ENCODE data around the gene MRPL22.

DNA sequence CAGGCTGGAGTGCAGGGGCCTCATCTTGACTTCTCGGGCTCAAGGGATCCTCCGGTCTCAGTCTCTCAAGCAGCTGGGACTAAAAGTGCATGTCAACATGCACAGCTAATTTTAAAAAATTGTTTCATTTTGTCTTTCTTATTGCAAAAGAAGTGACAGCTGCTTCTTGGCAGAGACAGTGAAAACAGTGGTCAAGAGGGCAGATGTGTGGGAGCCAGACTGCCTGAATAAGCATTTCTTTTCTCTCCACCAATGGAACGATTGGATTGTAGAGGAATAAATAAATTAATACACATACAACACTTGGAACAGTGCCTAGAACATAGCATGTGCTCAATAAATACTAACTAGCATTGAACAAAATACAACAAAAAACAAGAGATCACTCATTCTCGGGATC is 45.3 kb downstream of the MRPL22 start:
- TF ChIP-seq CTCF (IDR thresholded peaks at IDR 0.05) (no peak), POLR2AphosphoS5 (IDR thresholded peaks at IDR 0.05; ENCODE audit: low read depth, low read length) (no peak), NRF1 (IDR thresholded peaks at IDR 0.05; ENCODE audit: low read depth, low read length) (no peak), FOXJ3 (CRISPR knock-in tag; IDR thresholded peaks at IDR 0.05) (no peak), USF1 (IDR thresholded peaks at IDR 0.05; ENCODE audit: borderline replicate concordance, low read depth) (no peak)
- TF ChIP-seq, protein P1, sequence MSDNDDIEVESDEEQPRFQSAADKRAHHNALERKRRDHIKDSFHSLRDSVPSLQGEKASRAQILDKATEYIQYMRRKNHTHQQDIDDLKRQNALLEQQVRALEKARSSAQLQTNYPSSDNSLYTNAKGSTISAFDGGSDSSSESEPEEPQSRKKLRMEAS (IDR thresholded peaks at IDR 0.05; ENCODE audit: low read depth) = no peak
- TF ChIP-seq, protein P2, sequence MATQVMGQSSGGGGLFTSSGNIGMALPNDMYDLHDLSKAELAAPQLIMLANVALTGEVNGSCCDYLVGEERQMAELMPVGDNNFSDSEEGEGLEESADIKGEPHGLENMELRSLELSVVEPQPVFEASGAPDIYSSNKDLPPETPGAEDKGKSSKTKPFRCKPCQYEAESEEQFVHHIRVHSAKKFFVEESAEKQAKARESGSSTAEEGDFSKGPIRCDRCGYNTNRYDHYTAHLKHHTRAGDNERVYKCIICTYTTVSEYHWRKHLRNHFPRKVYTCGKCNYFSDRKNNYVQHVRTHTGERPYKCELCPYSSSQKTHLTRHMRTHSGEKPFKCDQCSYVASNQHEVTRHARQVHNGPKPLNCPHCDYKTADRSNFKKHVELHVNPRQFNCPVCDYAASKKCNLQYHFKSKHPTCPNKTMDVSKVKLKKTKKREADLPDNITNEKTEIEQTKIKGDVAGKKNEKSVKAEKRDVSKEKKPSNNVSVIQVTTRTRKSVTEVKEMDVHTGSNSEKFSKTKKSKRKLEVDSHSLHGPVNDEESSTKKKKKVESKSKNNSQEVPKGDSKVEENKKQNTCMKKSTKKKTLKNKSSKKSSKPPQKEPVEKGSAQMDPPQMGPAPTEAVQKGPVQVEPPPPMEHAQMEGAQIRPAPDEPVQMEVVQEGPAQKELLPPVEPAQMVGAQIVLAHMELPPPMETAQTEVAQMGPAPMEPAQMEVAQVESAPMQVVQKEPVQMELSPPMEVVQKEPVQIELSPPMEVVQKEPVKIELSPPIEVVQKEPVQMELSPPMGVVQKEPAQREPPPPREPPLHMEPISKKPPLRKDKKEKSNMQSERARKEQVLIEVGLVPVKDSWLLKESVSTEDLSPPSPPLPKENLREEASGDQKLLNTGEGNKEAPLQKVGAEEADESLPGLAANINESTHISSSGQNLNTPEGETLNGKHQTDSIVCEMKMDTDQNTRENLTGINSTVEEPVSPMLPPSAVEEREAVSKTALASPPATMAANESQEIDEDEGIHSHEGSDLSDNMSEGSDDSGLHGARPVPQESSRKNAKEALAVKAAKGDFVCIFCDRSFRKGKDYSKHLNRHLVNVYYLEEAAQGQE (IDR thresholded peaks at IDR 0.05; ENCODE audit: low read depth, low read length) = no peak
